GM10847 (cell line): Measurements from ENCODE around the gene ADAMTS4.

Experiments used
- POLR2A ChIP-seq: IDR thresholded peaks from 2 replicates; pipeline ENCODE4 v1.6.1; 2011; ENCODE audit not compliant: insufficient read length; ENCODE audit errors: extremely low read depth

ADAMTS4 gene

GRCh38 chr1:161191971-161192370, 6.9 kb downstream of the ADAMTS4 start:
- TF ChIP-seq POLR2A, result no peak

GRCh38 chr1:161190962-161191521, 7.8 kb downstream of the ADAMTS4 start:
- no peak for TF ChIP-seq POLR2A

- no peak for TF ChIP-seq POLR2A
Observed at GRCh38 chr1:161189036-161189435, 9.8 kb downstream of the ADAMTS4 start.

- no peak for TF ChIP-seq POLR2A
Observed at GRCh38 chr1:161188381-161188780, 10.5 kb downstream of the ADAMTS4 start.

- no peak for TF ChIP-seq POLR2A
Observed at GRCh38 chr1:161187311-161187710, 11.5 kb downstream of the ADAMTS4 start.

GRCh38 chr1:161185732-161186311, 13.0 kb downstream of the ADAMTS4 start:
- no peak for TF ChIP-seq POLR2A

GRCh38 chr1:161185282-161185682, 13.6 kb downstream of the ADAMTS4 start:
- TF ChIP-seq POLR2A, result no peak

GRCh38 chr1:161182214-161182613, 16.6 kb downstream of the ADAMTS4 start:
- TF ChIP-seq POLR2A, result no peak

GRCh38 chr1:161180639-161181038, 18.2 kb downstream of the ADAMTS4 start:
- TF ChIP-seq POLR2A, result no peak

- no peak for TF ChIP-seq POLR2A
Observed at GRCh38 chr1:161179698-161180097, 19.2 kb downstream of the ADAMTS4 start.

GRCh38 chr1:161177936-161178244, 21.0 kb downstream of the ADAMTS4 start:
- TF ChIP-seq POLR2A, result no peak

GRCh38 chr1:161177112-161177935, 21.5 kb downstream of the ADAMTS4 start, which contains the start of gene B4GALT3:
Gene B4GALT3, minus strand, starts transcription at chr1:161177507. Its CDS starts 1,447 bp downstream, at chr1:161176060.
- peak; percentile 86 for TF ChIP-seq POLR2A

- no peak for TF ChIP-seq POLR2A
Observed at GRCh38 chr1:161176468-161177111, 22.3 kb downstream of the ADAMTS4 start.

- TF ChIP-seq POLR2A, result no peak
Observed at GRCh38 chr1:161175771-161176453, 22.9 kb downstream of the ADAMTS4 start.

- no peak for TF ChIP-seq POLR2A
Observed at GRCh38 chr1:161174911-161175310, 23.9 kb downstream of the ADAMTS4 start.

- no peak for TF ChIP-seq POLR2A
Observed at GRCh38 chr1:161173711-161174110, 25.1 kb downstream of the ADAMTS4 start.

GRCh38 chr1:161172776-161173376, 26.0 kb downstream of the ADAMTS4 start:
- TF ChIP-seq POLR2A, result no peak
